Suprapubic skin (tissue), 4 donors: Measurements from ENCODE around the gene EPHA1.

ENCODE experiments used
- EP300 ChIP-seq: sonication (generic); formaldehyde crosslinking; IDR thresholded peaks from one replicate; pipeline ENCODE4 v1.6.1; 2017; ENCODE audit warnings: antibody characterized with exemption
- POLR2A ChIP-seq, 2 donors: fragments of 450-650 bp; IDR thresholded peaks; one replicate each; pipeline ENCODE4 v1.6.1; 2017; ENCODE audit warnings: antibody characterized with exemption in 2 of 2, mild to moderate bottlenecking in 2 of 2, moderate library complexity in 2 of 2
- POLR2AphosphoS5 ChIP-seq, 3 donors: sonication (generic); formaldehyde crosslinking; IDR thresholded peaks; one replicate each; pipeline ENCODE4 v1.6.1; 2017; ENCODE audit warnings: antibody characterized with exemption in 3 of 3
- TF ChIP-seq, protein P1 (sequence below), 2 donors: fragments of 200-600 bp in 1 of 2; fragments of 450-650 bp in 1 of 2; sonication (generic) in 1 of 2; IDR thresholded peaks; one replicate each; pipeline ENCODE4 v1.5.1; 2016 to 2019; ENCODE audit warnings: antibody characterized with exemption in 2 of 2, mild to moderate bottlenecking in 1 of 2, moderate library complexity in 1 of 2

DNA sequence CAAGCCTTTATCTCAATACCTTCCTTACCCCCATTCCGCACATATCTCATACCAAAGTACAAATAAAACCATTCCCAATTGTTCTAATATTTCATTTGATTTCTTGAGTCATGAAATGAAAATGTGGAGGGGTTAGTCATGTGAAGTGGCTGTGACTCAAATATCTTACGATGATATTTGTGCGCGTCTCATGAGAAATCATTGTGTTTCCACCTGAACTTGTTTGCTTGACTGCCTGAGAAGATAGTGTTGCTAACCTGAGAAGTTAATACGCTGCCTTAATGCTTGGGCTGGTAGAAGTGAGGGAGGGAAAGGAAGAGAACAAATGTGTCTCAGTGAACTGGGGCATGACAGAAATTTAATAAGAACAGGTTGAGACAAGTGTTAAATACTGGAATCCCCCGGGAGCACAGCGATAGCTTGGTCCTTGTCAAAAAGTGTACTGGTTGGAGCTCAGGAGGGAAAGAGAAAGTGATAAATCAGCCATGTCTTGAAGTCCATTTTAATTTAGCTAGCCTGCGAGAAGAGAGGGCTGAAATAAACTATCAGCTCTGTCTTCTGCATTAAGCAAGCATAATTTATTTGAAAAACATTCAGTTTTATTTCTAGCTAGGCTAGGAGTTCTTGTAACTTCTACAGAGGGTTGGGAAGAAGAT lies 7.2 kb upstream of the EPHA1 start:
- TF ChIP-seq POLR2A (IDR thresholded peaks at IDR 0.05) = no peak
- TF ChIP-seq POLR2AphosphoS5 (IDR thresholded peaks at IDR 0.05) = no peak
- TF ChIP-seq, protein P1, sequence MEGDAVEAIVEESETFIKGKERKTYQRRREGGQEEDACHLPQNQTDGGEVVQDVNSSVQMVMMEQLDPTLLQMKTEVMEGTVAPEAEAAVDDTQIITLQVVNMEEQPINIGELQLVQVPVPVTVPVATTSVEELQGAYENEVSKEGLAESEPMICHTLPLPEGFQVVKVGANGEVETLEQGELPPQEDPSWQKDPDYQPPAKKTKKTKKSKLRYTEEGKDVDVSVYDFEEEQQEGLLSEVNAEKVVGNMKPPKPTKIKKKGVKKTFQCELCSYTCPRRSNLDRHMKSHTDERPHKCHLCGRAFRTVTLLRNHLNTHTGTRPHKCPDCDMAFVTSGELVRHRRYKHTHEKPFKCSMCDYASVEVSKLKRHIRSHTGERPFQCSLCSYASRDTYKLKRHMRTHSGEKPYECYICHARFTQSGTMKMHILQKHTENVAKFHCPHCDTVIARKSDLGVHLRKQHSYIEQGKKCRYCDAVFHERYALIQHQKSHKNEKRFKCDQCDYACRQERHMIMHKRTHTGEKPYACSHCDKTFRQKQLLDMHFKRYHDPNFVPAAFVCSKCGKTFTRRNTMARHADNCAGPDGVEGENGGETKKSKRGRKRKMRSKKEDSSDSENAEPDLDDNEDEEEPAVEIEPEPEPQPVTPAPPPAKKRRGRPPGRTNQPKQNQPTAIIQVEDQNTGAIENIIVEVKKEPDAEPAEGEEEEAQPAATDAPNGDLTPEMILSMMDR (IDR thresholded peaks at IDR 0.05) = no peak
- no peak for TF ChIP-seq EP300
